CD14-positive monocyte (primary cell): Measurements from ENCODE around the gene CNTN2. TPM values are rescaled to one million over a fixed set of nuclear protein-coding genes. Genes with fewer than 3 reads are reported as not detected.

Experiments
- DNase-seq, 3 donors: peaks; one replicate each; pipeline ENCODE4 v3.0.0-alpha.2; 2011 to 2022
- H2AFZ ChIP-seq: 2 replicates; pipeline ENCODE4 v1.6.0; 2012; ENCODE audit warnings: mild to moderate bottlenecking, low read depth, low read length, inconsistent platforms; ENCODE audit not compliant: insufficient read depth, poor library complexity, severe bottlenecking
- H3K27ac ChIP-seq, 2 donors: 1 replicate in 1 of 2; 2 replicates in 1 of 2; pipeline ENCODE4 v1.5.1; 2012 to 2013; ENCODE audit warnings: low read length in 2 of 2, control low read depth in 1 of 2, inconsistent platforms in 1 of 2, low read depth in 1 of 2, mild to moderate bottlenecking in 1 of 2
- H3K27me3 ChIP-seq, 2 donors: one replicate each; pipeline versions ENCODE4 v1.6.0 to v1.6.1; 2011 to 2013; ENCODE audit warnings: low read length in 2 of 2; ENCODE audit not compliant: control insufficient read depth in 2 of 2, insufficient read depth in 2 of 2
- H3K36me3 ChIP-seq, 2 donors: replicated peaks in 1 of 2; 1 replicate in 1 of 2; 2 replicates in 1 of 2; pipeline versions ENCODE4 v1.5.1 to v1.6.1; 2012 to 2013; ENCODE audit warnings: low read length in 2 of 2, control low read depth in 1 of 2, inconsistent platforms in 1 of 2, mild to moderate bottlenecking in 1 of 2; ENCODE audit not compliant: insufficient read depth in 2 of 2, control insufficient read depth in 1 of 2
- H3K4me1 ChIP-seq, 2 donors: 1 replicate in 1 of 2; 2 replicates in 1 of 2; pipeline versions ENCODE4 v1.5.1 to v1.6.1; 2012 to 2013; ENCODE audit warnings: low read length in 2 of 2, control low read depth in 1 of 2, inconsistent platforms in 1 of 2, mild to moderate bottlenecking in 1 of 2, moderate library complexity in 1 of 2; ENCODE audit not compliant: insufficient read depth in 2 of 2, control insufficient read depth in 1 of 2
- H3K4me2 ChIP-seq: replicated peaks from 2 replicates; pipeline ENCODE3; 2012; ENCODE audit warnings: low read length, moderate library complexity, mild to moderate bottlenecking; ENCODE audit not compliant: poor library complexity, severe bottlenecking; ENCODE audit errors: extremely low read depth
- H3K4me3 ChIP-seq, 3 experiments: fragments of 200-600 bp in 1 of 3; sonication (generic) in 1 of 3; replicated peaks in 1 of 3; 1 replicate in 2 of 3; 2 replicates in 1 of 3; pipeline ENCODE4 v1.5.1; 2011 to 2013; ENCODE audit warnings: low read length in 3 of 3, mild to moderate bottlenecking in 3 of 3, control low read depth in 2 of 3, low read depth in 2 of 3, inconsistent platforms in 1 of 3, moderate library complexity in 1 of 3
- H3K79me2 ChIP-seq: 2 replicates; pipeline ENCODE4 v1.6.0; 2012; ENCODE audit warnings: mild to moderate bottlenecking, control low read depth, inconsistent platforms, low read length, moderate library complexity; ENCODE audit not compliant: insufficient read depth
- H3K9ac ChIP-seq: 2 replicates; pipeline ENCODE4 v1.6.0; 2017; ENCODE audit warnings: low read length, mild to moderate bottlenecking; ENCODE audit not compliant: insufficient read depth, poor library complexity, severe bottlenecking
- H3K9me3 ChIP-seq, 2 donors: replicated peaks in 1 of 2; 1 replicate in 1 of 2; 2 replicates in 1 of 2; pipeline versions ENCODE4 v1.5.1 to v1.6.1; 2012 to 2013; ENCODE audit warnings: low read length in 2 of 2, control low read depth in 1 of 2; ENCODE audit not compliant: control insufficient read depth in 1 of 2, insufficient read depth in 1 of 2
- H4K20me1 ChIP-seq: 2 replicates; pipeline ENCODE4 v1.6.0; 2012; ENCODE audit warnings: mild to moderate bottlenecking, low read length, control low read depth, moderate library complexity; ENCODE audit not compliant: insufficient read depth
- H3K27ac Mint-ChIP-seq, 7 donors: one replicate each; pipeline ENCODE4 v1.8.0; 2020; ENCODE audit warnings: mild to moderate bottlenecking in 7 of 7, mixed read lengths in 7 of 7, moderate library complexity in 6 of 7, inconsistent platforms in 2 of 7
- H3K27me3 Mint-ChIP-seq, 3 donors: one replicate each; pipeline ENCODE4 v1.8.0; 2021 to 2022; ENCODE audit warnings: low read depth in 3 of 3, mild to moderate bottlenecking in 3 of 3, mixed read lengths in 3 of 3, moderate library complexity in 3 of 3, inconsistent platforms in 1 of 3
- H3K36me3 Mint-ChIP-seq, 2 donors: one replicate each; pipeline ENCODE4 v1.8.0; 2020; ENCODE audit warnings: mixed read lengths in 2 of 2, inconsistent platforms in 1 of 2, mild to moderate bottlenecking in 1 of 2
- H3K4me1 Mint-ChIP-seq: one replicate; pipeline ENCODE4 v1.8.0; 2020; ENCODE audit warnings: mild to moderate bottlenecking, mixed read lengths
- H3K4me3 Mint-ChIP-seq, 2 donors: one replicate each; pipeline ENCODE4 v1.8.0; 2020; ENCODE audit warnings: mild to moderate bottlenecking in 2 of 2, mixed read lengths in 2 of 2, moderate library complexity in 1 of 2
- H3K9me3 Mint-ChIP-seq, 7 donors: one replicate each; pipeline ENCODE4 v1.8.0; 2020 to 2022; ENCODE audit warnings: mixed read lengths in 7 of 7, mild to moderate bottlenecking in 6 of 7, moderate library complexity in 6 of 7, inconsistent platforms in 2 of 7
- WGBS: methylation state at CpG from one replicate; pipeline ENCODE4 v1.1.5; 2013; ENCODE audit warnings: missing lambda C conversion rate; ENCODE audit not compliant: insufficient coverage; 5-methylcytosine and 5-hydroxymethylcytosine counted together
- intact Hi-C, 2 donors: fragments of 100-400 bp; cut with micrococcal nuclease; formaldehyde crosslinking; loops; one replicate each; pipeline versions ENCODE4 v1.15.0 to v1.15.1; 2023
- polyA plus RNA-seq, 3 donors: library from polyadenylated mRNA; depleted of rRNA in 1 of 3; unstranded in 2 of 3; stranded (reverse) in 1 of 3; fragments of 300-500 nt in 2 of 3; fragments of >200 nt in 1 of 3; fragmentation: Illumina TruSeq in 2 of 3; gene quantifications; 1 replicate in 2 of 3; 2 replicates in 1 of 3; pipeline ENCODE4 v1.2.3, GENCODE V29; 2012 to 2021
- TF ChIP-seq, protein P1 (sequence below): fragments of 200-600 bp; IDR thresholded peaks from one replicate; pipeline ENCODE4 v1.8.0; 2022; ENCODE audit warnings: antibody characterized with exemption, mild to moderate bottlenecking

The CNTN2 gene
- polyA plus RNA-seq, 3 donors = not detected

DNA sequence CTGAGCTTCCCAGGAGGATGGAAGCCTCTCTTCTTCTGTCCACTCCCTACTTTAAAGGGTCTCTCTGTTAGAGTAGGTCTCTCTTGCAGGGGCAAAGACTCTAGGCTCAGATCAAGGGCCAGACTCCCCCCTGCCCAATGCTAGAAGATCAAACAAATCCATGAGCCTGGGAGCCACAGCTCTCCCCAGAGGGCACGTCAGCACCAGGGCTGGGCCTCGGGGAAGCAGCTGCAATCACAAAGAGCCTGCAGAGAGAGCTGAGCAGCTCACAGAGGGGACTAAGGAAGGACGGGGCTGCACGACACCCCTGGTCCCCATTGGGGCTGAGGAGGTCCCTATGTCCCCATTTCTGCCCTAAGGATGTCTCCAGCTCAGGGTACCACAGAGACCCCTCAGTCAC is 3.9 kb downstream of the CNTN2 start:
- Histone ChIP-seq H3K4me1 (no peaks in the 10 kb centered on the region), H3K4me2 (no peak overlapping the region), H3K27me3 (peaks cover 20 to 49% of the 10 kb centered on the region in 2 donors), H2AFZ (no peak overlapping the region), H4K20me1 (no peaks in the 10 kb centered on the region), H3K36me3 (no peaks in the 10 kb centered on the region), H3K9ac (no peak overlapping the region), H3K79me2 (no peaks in the 10 kb centered on the region), H3K27ac (no peak overlapping the region), H3K4me3 (no peak overlapping the region), H3K9me3 (peaks cover 0 to 11% of the 10 kb centered on the region in 2 donors)
- Mint-ChIP-seq H3K36me3 (no peaks in the 10 kb centered on the region), H3K9me3 (peaks cover 0 to under 1% (median 0%) of the 10 kb centered on the region in 7 donors), H3K27ac (no peak overlapping the region), H3K27me3 (peaks cover 48 to 55% (median 48%) of the 10 kb centered on the region in 3 donors), H3K4me1 (no peaks in the 10 kb centered on the region), H3K4me3 (no peak overlapping the region)
- intact Hi-C loops = no loop called here
- WGBS = 61% methylated on average over 4 of the region's 4 CpGs
- no peak for DNase-seq
- TF ChIP-seq, protein P1, sequence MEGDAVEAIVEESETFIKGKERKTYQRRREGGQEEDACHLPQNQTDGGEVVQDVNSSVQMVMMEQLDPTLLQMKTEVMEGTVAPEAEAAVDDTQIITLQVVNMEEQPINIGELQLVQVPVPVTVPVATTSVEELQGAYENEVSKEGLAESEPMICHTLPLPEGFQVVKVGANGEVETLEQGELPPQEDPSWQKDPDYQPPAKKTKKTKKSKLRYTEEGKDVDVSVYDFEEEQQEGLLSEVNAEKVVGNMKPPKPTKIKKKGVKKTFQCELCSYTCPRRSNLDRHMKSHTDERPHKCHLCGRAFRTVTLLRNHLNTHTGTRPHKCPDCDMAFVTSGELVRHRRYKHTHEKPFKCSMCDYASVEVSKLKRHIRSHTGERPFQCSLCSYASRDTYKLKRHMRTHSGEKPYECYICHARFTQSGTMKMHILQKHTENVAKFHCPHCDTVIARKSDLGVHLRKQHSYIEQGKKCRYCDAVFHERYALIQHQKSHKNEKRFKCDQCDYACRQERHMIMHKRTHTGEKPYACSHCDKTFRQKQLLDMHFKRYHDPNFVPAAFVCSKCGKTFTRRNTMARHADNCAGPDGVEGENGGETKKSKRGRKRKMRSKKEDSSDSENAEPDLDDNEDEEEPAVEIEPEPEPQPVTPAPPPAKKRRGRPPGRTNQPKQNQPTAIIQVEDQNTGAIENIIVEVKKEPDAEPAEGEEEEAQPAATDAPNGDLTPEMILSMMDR = no peak

GRCh38 chr1:205047764-205048231 is 4.8 kb downstream of the CNTN2 start:
- intact Hi-C loops = no loop called here
- Histone ChIP-seq H3K36me3 (no peaks in the 10 kb centered on the region), H2AFZ (no peak overlapping the region), H3K9me3 (peaks cover 0 to 11% of the 10 kb centered on the region in 2 donors), H3K4me1 (no peaks in the 10 kb centered on the region), H3K27ac (no peak overlapping the region), H3K27me3 (peaks cover 14 to 39% of the 10 kb centered on the region in 2 donors), H3K4me2 (no peak overlapping the region), H4K20me1 (no peaks in the 10 kb centered on the region), H3K4me3 (no peak overlapping the region), H3K79me2 (no peaks in the 10 kb centered on the region), H3K9ac (no peak overlapping the region)
- TF ChIP-seq, protein P1 = no peak
- WGBS = no CpG with 5 or more reads among the region's 5 CpGs
- no peak overlapping the region for H3K4me3 Mint-ChIP-seq
- no peaks in the 10 kb centered on the region for H3K36me3 Mint-ChIP-seq
- H3K27me3 Mint-ChIP-seq = peaks cover 39 to 46% (median 40%) of the 10 kb centered on the region in 3 donors
- no peak for DNase-seq
- no peaks in the 10 kb centered on the region for H3K4me1 Mint-ChIP-seq
- no peaks in the 10 kb centered on the region for H3K9me3 Mint-ChIP-seq
- H3K27ac Mint-ChIP-seq = no peak overlapping the region
